Mesenchymal stem cell (in vitro differentiated cells and primary cell): ENCODE data around the gene RHOC.
"Not testable (repeated sequence)": the region's sequence is repeated elsewhere in the genome, so short reads cannot be mapped to it uniquely, and the experiment has no call there.

Experiments
- DNase-seq: peaks from one replicate; pipeline ENCODE4 v3.0.0-alpha.2; 2013
- H2AFZ ChIP-seq: one replicate; pipeline ENCODE4 v1.6.1; 2013; ENCODE audit warnings: low read depth, mild to moderate bottlenecking, control low read depth, inconsistent platforms, low read length, moderate library complexity
- H2AK5ac ChIP-seq: 2 replicates; pipeline ENCODE4 v1.6.1; 2013; ENCODE audit warnings: low read length, moderate library complexity, mild to moderate bottlenecking, inconsistent platforms; ENCODE audit not compliant: severe bottlenecking
- H2BK120ac ChIP-seq: one replicate; pipeline ENCODE4 v1.6.1; 2013; ENCODE audit warnings: low read depth, mild to moderate bottlenecking, inconsistent platforms, low read length, moderate library complexity
- H2BK12ac ChIP-seq, 2 experiments: one replicate each; pipeline ENCODE4 v1.6.1; 2013; ENCODE audit warnings: inconsistent platforms in 2 of 2, low read length in 2 of 2, mild to moderate bottlenecking in 2 of 2, moderate library complexity in 2 of 2, control low read depth in 1 of 2
- H2BK15ac ChIP-seq: one replicate; pipeline ENCODE4 v1.6.1; 2013; ENCODE audit warnings: mild to moderate bottlenecking, low read depth, inconsistent platforms; ENCODE audit not compliant: poor library complexity, severe bottlenecking
- H2BK5ac ChIP-seq: 2 replicates; pipeline ENCODE4 v1.6.1; 2013; ENCODE audit warnings: low read depth, mild to moderate bottlenecking, low read length, control low read depth, inconsistent platforms; ENCODE audit not compliant: poor library complexity, severe bottlenecking
- H3K14ac ChIP-seq, 2 experiments: one replicate each; pipeline ENCODE4 v1.6.1; 2013; ENCODE audit warnings: inconsistent platforms in 2 of 2, low read length in 2 of 2, control low read depth in 1 of 2, mild to moderate bottlenecking in 1 of 2, moderate library complexity in 1 of 2
- H3K18ac ChIP-seq, 2 experiments: one replicate each; pipeline ENCODE4 v1.6.1; 2013; ENCODE audit warnings: inconsistent platforms in 2 of 2, low read length in 2 of 2, control low read depth in 1 of 2, low read depth in 1 of 2, mild to moderate bottlenecking in 1 of 2
- H3K23ac ChIP-seq, 2 experiments: one replicate each; pipeline ENCODE4 v1.6.1; 2013; ENCODE audit warnings: inconsistent platforms in 2 of 2, low read length in 2 of 2, mild to moderate bottlenecking in 2 of 2, moderate library complexity in 2 of 2, control low read depth in 1 of 2
- H3K27ac ChIP-seq: 2 replicates; pipeline ENCODE4 v1.5.1; 2013; ENCODE audit warnings: mild to moderate bottlenecking, moderate library complexity, low read length, control low read depth, inconsistent platforms; ENCODE audit not compliant: poor library complexity, severe bottlenecking
- H3K27me3 ChIP-seq, 2 experiments: 2 replicates each; pipeline versions ENCODE4 v1.6.1 to v1.7.0; 2013; ENCODE audit warnings: low read length in 2 of 2, mild to moderate bottlenecking in 2 of 2, moderate library complexity in 2 of 2, control low read depth in 1 of 2, inconsistent platforms in 1 of 2; ENCODE audit not compliant: control insufficient read depth in 1 of 2, insufficient read depth in 1 of 2
- H3K36me3 ChIP-seq, 2 experiments: 2 replicates each; pipeline versions ENCODE4 v1.6.1 to v1.7.0; 2013; ENCODE audit warnings: low read length in 2 of 2, control low read depth in 1 of 2, inconsistent platforms in 1 of 2, low read depth in 1 of 2, mild to moderate bottlenecking in 1 of 2; ENCODE audit not compliant: insufficient read depth in 2 of 2, control insufficient read depth in 1 of 2
- H3K4ac ChIP-seq, 2 experiments: one replicate each; pipeline ENCODE4 v1.6.1; 2013; ENCODE audit warnings: inconsistent platforms in 2 of 2, low read length in 2 of 2, mild to moderate bottlenecking in 2 of 2, moderate library complexity in 2 of 2, control low read depth in 1 of 2, low read depth in 1 of 2
- H3K4me1 ChIP-seq: 2 replicates; pipeline ENCODE4 v1.6.1; 2013; ENCODE audit warnings: low read depth, low read length, control low read depth; ENCODE audit not compliant: control insufficient read depth, insufficient read depth
- H3K4me2 ChIP-seq: 2 replicates; pipeline ENCODE4 v1.6.1; 2013; ENCODE audit warnings: low read length, mild to moderate bottlenecking, inconsistent platforms; ENCODE audit not compliant: poor library complexity, severe bottlenecking
- H3K4me3 ChIP-seq, 2 experiments: 2 replicates each; pipeline versions ENCODE4 v1.5.1 to v1.7.0; 2013; ENCODE audit warnings: low read length in 2 of 2, mild to moderate bottlenecking in 2 of 2, control low read depth in 1 of 2, low read depth in 1 of 2; ENCODE audit not compliant: insufficient read depth in 1 of 2
- H3K79me1 ChIP-seq: replicated peaks from 2 replicates; pipeline ENCODE4 v1.6.1; 2013; ENCODE audit warnings: mild to moderate bottlenecking, control low read depth, low read length, inconsistent platforms; ENCODE audit not compliant: poor library complexity, severe bottlenecking
- H3K9ac ChIP-seq: 2 replicates; pipeline ENCODE4 v1.7.0; 2013; ENCODE audit warnings: mild to moderate bottlenecking, low read length, moderate library complexity
- H3K9me3 ChIP-seq: 2 replicates; pipeline ENCODE4 v1.7.0; 2013; ENCODE audit warnings: mild to moderate bottlenecking, low read length; ENCODE audit not compliant: control insufficient read depth
- H4K8ac ChIP-seq: one replicate; pipeline ENCODE4 v1.6.1; 2013; ENCODE audit warnings: inconsistent platforms, mild to moderate bottlenecking, low read length, moderate library complexity
- H4K91ac ChIP-seq: one replicate; pipeline ENCODE4 v1.6.1; 2013; ENCODE audit warnings: mild to moderate bottlenecking, low read length, inconsistent platforms
- WGBS: methylation state at CpG from one replicate; pipeline ENCODE4 v1.1.7; 2013; ENCODE audit warnings: mixed read lengths; 5-methylcytosine and 5-hydroxymethylcytosine counted together

Gene RHOC

DNA sequence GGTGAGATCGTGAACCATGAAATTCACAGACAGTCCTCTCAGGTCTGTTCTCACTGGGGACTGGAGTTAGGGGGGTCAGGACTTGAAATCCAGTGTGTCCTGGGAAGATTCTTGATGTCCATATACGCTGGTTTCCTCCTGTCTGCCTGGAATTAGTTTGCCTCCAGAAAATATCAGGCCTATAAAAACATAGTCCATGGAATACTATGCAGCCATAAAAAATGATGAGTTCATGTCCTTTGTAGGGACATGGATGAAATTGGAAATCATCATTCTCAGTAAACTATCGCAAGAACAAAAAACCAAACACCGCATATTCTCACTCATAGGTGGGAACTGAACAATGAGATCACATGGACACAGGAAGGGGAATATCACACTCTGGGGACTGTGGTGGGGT lies 17.3 kb upstream of the RHOC start:
- H2BK15ac ChIP-seq, H3K27ac ChIP-seq, H4K8ac ChIP-seq, H3K4me2 ChIP-seq, H3K9ac ChIP-seq, H3K9me3 ChIP-seq, H3K4ac ChIP-seq, H2BK12ac ChIP-seq, H2AK5ac ChIP-seq, H3K4me3 ChIP-seq, H2BK5ac ChIP-seq, H3K14ac ChIP-seq, H3K27me3 ChIP-seq, H3K36me3 ChIP-seq, H3K79me1 ChIP-seq, H3K23ac ChIP-seq, H2AFZ ChIP-seq, H3K18ac ChIP-seq, DNase-seq, H4K91ac ChIP-seq, H2BK120ac ChIP-seq: not testable (repeated sequence)
- H3K4me1 ChIP-seq: peaks cover 24% of the 10 kb centered on the region
- WGBS: 88% methylated on average over 2 of the region's 4 CpGs

GRCh38 chr1:112723511-112723839 lies 16.5 kb upstream of the RHOC start:
- Histone ChIP-seq H3K23ac (no peak overlapping the region), H3K4me3 (no peak overlapping the region), H3K4me1 (peaks cover 28% of the 10 kb centered on the region), H3K4me2 (no peak overlapping the region), H3K79me1 (no peaks in the 10 kb centered on the region), H3K18ac (peak overlapping the region; percentile 47 to 71), H3K14ac (peak overlapping the region in 1 of 2 experiments; percentile 58), H3K9me3 (no peaks in the 10 kb centered on the region), H3K4ac (peak overlapping the region in 1 of 2 experiments; percentile 7), H2BK12ac (peak overlapping the region in 1 of 2 experiments; percentile 45), H2AK5ac (no peak overlapping the region), H2BK120ac (no peak overlapping the region), H3K9ac (peak overlapping the region; percentile 15), H2AFZ (peak overlapping the region; percentile 55), H4K8ac (peak overlapping the region; percentile 41), H4K91ac (peak overlapping the region; percentile 9), H2BK15ac (no peak overlapping the region), H3K27ac (no peak overlapping the region), H3K36me3 (no peaks in the 10 kb centered on the region), H3K27me3 (peaks cover 8% of the 10 kb centered on the region in 2 experiments), H2BK5ac (no peak overlapping the region)
- 79% methylated on average over 8 of the region's 8 CpGs for WGBS
- DNase-seq: no peak

DNA sequence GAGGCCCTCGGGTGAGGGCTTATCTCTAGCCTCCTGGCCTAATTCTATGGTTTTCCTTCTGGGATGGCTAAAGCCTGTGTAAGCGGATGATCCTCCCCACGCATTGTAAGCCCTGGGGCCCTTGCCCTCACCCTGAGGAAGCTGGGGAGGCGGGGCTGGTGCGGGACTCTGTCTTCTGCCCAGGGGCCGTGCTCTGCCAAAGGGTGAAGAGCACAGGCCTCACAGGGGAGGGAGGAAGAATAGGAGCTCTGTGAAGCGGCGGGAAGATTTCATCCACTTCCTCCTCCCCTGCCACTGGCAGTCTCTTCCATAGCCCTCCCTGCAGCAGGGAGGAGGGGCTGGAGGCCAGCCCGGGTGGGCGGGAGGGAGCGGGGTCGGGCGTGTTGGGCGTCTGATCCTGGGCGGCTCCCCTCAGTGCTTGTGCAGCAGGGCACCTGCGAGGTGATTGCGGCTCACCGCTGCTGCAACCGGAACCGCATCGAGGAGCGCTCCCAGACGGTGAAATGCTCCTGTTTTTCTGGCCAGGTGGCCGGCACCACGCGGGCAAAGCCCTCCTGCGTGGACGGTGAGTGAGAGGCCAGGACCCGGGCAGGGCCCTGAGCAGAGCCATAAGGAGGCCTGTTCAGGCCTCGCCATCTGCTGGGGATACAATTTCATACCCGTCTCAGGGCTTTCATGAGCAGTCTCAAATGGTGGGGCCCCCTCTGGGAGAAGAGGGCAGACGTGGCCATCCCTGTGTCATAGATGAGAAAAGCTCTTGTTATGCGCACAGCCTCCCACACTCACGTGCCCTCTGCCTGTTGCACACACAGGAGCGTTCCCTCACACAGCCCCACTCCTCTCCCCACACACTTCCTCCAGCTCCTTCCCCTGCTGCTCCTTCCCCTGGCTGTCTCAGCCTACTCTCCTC lies 15.9 kb upstream of the RHOC start:
- peak overlapping the region; percentile 47 to 71 for H3K18ac ChIP-seq
- 22% methylated on average over 31 of the region's 35 CpGs for WGBS
- no peak overlapping the region for H3K27ac ChIP-seq
- H3K9me3 ChIP-seq: no peaks in the 10 kb centered on the region
- H4K91ac ChIP-seq: peak overlapping the region; percentile 9
- DNase-seq: peak; percentile 55
- H3K36me3 ChIP-seq: no peaks in the 10 kb centered on the region
- H3K4ac ChIP-seq: peak overlapping the region in 1 of 2 experiments; percentile 7
- no peak overlapping the region for H2BK120ac ChIP-seq
- peak overlapping the region in 1 of 2 experiments; percentile 24 for H3K4me3 ChIP-seq
- peak overlapping the region in 1 of 2 experiments; percentile 45 for H2BK12ac ChIP-seq
- H2AK5ac ChIP-seq: no peak overlapping the region
- peak overlapping the region; percentile 38 for H3K9ac ChIP-seq
- peak overlapping the region; percentile 41 for H4K8ac ChIP-seq
- H3K14ac ChIP-seq: peak overlapping the region in 1 of 2 experiments; percentile 58
- H3K4me1 ChIP-seq: peaks cover 28% of the 10 kb centered on the region
- peaks cover 8% of the 10 kb centered on the region in 2 experiments for H3K27me3 ChIP-seq
- no peaks in the 10 kb centered on the region for H3K79me1 ChIP-seq
- H3K23ac ChIP-seq: no peak overlapping the region
- no peak overlapping the region for H2BK5ac ChIP-seq
- no peak overlapping the region for H2BK15ac ChIP-seq
- peak overlapping the region; percentile 8 for H2AFZ ChIP-seq
- H3K4me2 ChIP-seq: no peak overlapping the region

DNA sequence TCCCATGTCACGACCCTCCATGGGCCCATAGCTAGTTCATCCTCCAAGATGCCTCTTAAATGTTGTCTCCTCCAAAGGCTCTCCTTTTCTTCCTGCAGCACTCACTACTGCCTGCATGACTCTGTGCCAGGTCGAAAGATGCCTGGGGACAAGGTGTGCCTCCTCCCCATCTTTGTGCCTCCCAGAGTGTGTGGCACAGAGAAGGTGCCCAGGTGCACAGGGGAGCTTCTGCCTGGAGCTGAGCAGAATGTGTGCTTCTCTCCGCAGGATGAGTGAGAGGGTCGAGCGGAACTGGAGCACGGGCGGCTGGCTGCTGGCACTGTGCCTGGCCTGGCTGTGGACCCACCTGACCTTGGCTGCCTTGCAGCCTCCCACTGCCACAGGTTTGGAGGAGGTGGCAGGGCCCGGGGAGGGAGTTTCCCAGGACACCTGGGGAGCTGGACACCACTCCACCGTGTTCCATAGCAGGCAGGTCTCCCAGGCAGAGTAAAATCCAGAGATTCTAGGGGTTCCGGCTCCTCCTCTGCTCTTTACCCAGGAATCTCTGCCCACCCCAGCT lies 15.1 kb upstream of the RHOC start:
- Histone ChIP-seq H3K4me3 (no peak overlapping the region), H3K18ac (peak overlapping the region in 1 of 2 experiments; percentile 31), H2AK5ac (no peak overlapping the region), H3K36me3 (no peaks in the 10 kb centered on the region), H3K14ac (no peak overlapping the region), H3K4me1 (peaks cover 25% of the 10 kb centered on the region), H2BK5ac (no peak overlapping the region), H3K4ac (no peak overlapping the region), H3K27me3 (peaks cover 8% of the 10 kb centered on the region in 2 experiments), H3K27ac (no peak overlapping the region), H2AFZ (no peak overlapping the region), H2BK15ac (no peak overlapping the region), H3K79me1 (no peaks in the 10 kb centered on the region), H3K9me3 (no peaks in the 10 kb centered on the region), H3K9ac (peak overlapping the region; percentile 38), H2BK12ac (no peak overlapping the region), H3K23ac (no peak overlapping the region), H4K91ac (no peak overlapping the region), H3K4me2 (no peak overlapping the region), H4K8ac (no peak overlapping the region), H2BK120ac (no peak overlapping the region)
- no peak for DNase-seq
- WGBS: 85% methylated on average over 8 of the region's 10 CpGs
